Posterior vena cava (tissue), 2 donors: ENCODE data around the gene CACNA1C. TPM values are rescaled to one million over a fixed set of nuclear protein-coding genes. Genes with fewer than 3 reads are reported as not detected.
A peak's percentile ranks its signal among the peaks of the same experiment; 100 is the strongest.

Experiments used
- DNase-seq: peaks from one replicate; pipeline ENCODE4 v3.0.0-alpha.2; 2020; ENCODE audit warnings: low spot score
- intact Hi-C, 2 donors: fragments of 100-400 bp; cut with DNase I; formaldehyde crosslinking; loops; one replicate each; pipeline versions ENCODE4 v1.14.1 to v1.14.2; 2022 to 2023
- total RNA-seq, 2 donors: library from RNA; stranded (reverse); fragmentation: NEBNext Ultra II Directional; extraction: Animal tissue kit (Norgen Biotek cat#: 25700); gene quantifications; one replicate each; pipeline ENCODE4 v1.2.1, GENCODE V29; 2021
- donor health status: DM: yes; HTN: yes; CAD: no.
- donor health status: DM: yes; HTN: yes; CAD: no.

Gene CACNA1C
- total RNA-seq, 2 donors from 2014 or later: 71.3 to 71.8 TPM

DNA sequence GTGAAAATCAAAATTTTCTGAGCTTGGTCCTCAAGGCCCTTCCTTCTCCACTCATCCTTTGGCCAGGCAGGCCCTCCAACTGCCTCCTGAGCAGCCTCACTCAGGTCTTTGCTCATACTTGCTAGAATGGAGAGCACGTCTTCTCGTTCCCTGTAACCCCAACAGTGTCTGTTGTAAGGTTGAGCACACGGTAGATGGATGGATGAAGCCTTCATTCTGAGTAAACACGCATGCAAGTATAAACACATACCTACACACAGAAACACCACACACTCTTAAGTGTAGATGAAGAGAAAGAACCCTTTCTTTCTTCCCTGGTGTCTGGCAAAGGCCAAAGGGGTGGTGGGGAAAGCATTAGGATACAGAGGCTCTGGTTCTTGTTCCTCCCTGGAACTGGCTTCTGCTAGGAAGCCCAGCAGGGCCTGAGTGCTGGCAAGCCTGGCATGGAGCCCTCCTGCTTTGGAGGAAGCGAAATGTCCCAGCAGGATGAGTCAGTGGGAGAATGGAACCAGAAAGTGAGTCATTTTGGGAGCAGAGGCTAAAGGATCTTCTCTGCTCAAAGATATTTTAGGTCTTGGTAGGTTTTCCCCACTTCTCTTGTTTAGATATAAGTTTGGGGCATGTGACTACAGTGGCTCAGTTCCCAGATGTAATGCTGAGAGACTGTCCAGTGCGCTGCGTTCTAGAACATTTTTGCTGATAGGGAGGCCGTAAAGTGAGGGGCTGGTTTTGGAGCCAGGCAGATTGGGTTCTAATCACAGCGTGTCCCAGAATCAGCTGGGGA, 127.4 kb downstream of the CACNA1C start:
- intact Hi-C loops: loop anchor here in 1 of 2 donors (2.0 kb wide), 1 partner anchor 33 kb away; no protein-coding TSS in a partner anchor
- DNase-seq: peak; percentile 94

DNA sequence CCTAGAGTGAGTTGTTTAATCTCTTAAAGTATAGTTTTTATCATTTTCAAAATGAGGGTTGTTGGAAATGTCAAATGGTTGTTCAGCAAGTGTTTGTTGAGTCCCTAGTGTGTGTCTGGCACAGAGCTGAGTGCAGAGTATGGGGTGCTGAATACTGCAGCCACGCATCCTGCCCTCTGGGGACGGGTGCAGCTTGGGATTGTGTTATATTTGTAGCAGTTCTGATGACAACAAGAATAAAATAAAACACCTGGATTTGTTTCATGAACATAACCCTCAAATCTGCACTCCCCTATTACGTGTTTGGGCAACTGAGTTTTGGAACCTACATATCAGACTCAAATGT, 127.9 kb downstream of the CACNA1C start:
- intact Hi-C loops: loop anchor here in 1 of 2 donors (2.0 kb wide), 1 partner anchor 32 kb away; no protein-coding TSS in a partner anchor
- no peak for DNase-seq

DNA sequence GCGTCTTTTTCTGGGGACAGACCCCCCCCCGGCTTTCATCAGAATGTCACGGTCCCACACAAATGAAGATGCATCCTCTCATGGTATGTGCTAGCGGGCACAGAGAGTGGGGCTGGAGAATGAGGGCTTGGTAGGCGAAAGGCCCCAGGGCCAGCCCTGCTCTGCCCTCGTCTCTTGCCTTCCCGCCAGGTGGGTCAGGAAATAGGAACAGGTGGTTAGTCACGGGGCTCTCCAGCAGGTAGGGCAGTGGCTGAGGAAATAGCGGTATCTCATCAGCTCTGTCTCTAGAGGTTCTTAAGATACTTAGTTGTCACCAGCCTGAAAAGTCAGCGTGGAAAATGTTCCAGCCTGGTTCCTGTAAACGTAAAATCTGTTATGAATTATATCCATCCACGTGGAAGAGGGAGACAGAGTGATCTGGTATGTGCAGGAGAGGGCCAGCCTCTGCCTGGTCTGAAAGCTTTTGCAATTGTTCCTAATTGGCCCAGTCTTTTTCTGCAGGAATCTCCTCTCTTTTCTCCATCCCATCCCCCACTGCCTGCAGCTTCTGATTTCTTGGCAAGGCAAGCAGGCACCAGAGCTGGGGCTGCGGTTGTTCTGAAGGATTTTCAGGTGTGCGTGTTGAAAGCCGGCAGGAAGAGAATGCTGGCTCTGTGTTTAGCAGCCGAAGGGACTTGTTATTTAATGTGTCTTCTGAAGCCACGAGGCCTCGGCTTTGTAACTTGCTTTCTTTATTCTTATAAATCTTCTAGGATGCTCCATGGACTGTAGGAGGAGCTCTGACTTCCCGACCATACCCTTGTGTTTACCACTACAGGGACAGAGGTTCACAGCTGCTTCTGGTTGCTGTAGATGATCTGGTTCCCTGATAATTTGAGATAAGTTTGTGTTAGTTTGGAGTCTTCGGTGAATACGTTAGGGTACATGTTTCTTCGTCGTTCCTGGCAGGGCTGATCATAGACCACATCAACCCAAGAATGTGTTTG, 131.1 kb downstream of the CACNA1C start:
- no peak for DNase-seq
- intact Hi-C loops: no loop called here

DNA sequence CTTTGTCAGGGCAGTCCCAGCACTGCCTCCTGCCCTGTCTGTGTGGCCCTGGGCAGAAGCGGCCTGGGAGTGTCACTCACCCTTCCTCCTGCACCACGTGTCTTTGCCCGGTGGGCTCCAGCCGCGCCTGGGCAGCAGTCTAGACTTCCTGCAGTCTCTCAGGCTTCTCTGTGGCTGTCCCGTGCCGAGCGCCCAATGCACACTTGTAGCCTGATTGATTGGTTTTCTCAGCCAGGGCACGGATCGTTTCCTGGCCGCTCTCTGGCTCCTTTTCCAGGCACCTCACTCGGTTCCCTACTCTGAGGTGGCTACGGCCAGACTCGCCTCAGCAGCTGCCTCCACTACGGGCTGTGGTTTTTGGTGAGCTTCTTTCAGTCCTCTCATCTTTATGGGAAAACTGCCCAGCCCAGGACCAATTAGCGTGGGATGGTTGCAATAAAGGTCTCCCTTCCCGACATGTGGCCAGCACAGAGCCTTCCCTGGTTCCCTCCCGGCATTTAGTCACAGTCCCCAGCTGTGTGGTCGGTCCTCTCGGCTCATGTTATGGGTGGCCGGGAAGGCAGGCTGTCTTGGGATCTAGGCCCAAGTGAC, 133.1 kb downstream of the CACNA1C start:
- intact Hi-C loops: loop anchor here in 1 of 2 donors (1.0 to 2.0 kb wide), 2 partner anchors 25 to 27 kb away; no protein-coding TSS in a partner anchor
- DNase-seq: no peak

DNA sequence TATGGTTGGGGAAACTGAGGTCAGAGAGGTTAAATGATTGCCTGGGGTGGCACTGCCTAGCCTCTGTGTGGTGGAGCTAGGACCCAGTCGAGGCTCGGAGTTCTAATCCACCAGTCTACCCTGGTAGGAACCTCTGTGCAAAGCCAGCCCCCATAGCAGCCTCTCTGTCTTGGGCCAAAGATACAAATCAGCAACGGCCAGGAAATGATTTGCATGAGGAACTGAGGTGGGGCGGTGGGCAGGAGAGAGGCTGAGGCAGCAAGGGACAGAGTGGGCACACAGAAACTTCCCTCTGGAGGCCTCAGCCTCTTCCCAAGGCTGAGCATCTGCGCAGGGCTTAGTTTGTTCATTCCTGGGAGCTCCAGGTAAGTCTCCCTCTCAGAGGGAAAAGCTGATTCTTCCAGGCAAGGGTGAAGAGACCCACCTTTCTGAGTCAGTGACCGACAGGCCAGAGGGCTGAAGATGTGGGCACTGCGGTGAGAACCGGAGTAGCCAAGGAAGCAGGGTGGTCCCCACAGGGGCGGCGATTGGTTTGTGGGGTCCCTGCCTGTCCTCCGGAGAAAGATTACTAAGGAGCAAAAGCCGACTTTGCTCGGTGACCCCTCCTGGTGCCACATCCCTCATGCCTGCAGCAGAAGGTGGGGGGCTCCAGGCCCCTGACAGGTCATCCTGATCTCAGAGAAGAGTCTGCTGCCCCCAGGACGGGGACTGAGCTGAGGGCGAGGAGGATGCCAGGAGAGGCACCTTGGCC, 134.6 kb downstream of the CACNA1C start:
- intact Hi-C loops: loop anchor here in 1 of 2 donors (2.0 kb wide), 1 partner anchor 23 kb away; no protein-coding TSS in a partner anchor
- no peak for DNase-seq

DNA sequence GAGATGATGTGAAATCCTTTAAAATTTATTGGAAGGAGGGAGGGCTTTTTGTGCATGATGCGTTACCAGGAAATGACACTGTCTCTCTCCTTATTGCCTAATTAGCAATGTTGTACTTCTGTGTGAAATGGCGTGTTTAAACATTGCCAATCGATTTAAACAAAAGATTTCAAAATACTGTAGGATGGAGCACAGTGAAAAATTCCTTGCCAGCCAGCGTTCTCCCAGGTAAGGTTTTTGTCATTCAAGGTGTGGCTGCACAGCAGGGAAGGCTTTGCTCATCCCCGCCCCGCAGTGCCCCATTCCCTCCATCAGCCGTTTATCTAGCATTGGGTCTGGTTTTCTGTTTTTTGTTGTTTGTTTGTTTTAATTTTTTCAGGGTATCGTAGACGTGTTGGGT, 137.3 kb downstream of the CACNA1C start:
- intact Hi-C loops: no loop called here
- DNase-seq: no peak

DNA sequence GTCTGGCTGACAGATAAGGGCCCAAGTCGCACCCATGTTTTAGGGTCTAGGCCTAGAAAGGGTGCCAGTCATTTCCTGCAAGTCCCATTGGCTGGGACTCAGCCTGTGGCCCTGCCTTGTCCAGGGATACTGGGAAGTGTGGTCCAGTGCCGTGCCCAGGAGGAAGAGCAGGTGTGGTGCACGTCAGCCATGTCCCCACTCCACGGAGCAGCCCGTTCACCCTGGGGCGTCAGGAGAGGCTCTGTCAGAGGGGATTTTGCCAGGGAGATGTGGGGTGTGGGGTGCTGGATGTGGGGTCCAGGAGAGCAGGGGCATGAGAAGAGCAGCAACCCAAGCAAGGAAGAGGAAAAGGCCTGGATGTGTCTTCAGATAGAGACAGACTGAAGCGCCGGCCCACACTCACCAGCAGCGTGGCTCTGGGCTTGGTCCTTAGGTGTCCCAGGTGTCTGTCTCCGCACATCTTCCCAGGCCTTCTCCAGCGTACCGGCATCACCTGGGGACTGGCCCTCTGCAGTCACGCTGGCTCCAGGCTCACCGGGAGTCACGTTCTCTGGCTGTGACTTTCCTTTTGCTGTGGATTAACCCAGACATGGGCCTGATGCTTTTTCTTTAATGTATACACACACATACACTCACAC, 138.2 kb downstream of the CACNA1C start:
- intact Hi-C loops: no loop called here
- no peak for DNase-seq

DNA sequence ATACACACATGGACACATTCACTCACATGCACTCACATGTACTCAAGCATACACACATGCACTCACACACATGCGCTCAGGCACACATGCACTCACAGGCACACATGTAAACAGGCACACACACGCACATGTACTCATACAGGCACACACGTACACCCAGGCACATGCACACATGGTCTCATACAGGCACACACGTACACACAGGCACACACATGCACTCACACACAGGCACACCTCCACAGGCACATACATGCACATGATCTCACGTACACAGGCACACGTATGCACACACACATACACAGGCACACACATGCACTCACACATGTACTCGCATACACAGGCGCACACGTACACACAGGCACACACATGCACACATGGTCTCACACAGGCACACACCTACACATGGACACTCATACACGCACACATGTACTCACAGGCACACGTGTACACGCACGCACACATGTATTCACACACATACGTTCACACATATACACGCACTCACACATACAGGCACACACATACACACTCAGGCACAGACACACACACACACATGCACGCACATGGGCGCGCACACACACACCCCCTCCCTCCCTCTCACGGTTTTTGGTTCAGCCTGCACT, 138.9 kb downstream of the CACNA1C start:
- DNase-seq: no peak
- intact Hi-C loops: no loop called here

DNA sequence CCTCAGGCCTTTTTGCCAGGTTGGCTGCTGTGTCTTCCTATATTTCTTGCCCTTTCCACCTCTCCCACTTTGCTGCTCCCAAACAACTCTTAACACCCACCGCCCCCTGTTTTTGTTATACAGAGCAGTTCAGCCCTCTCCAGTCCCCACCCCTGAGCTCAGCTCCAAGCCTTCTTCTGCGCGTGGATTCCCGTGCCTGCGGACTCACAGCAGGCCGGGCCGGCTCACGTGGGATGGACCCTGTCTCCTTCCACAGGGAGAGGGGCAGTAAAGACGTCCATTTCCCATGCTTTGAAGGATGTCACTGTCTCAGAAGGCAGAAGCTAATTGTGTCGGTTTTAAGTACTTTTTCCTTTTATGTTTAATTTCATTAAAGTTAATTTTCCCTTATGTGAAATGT, 139.4 kb downstream of the CACNA1C start:
- intact Hi-C loops: no loop called here
- DNase-seq: no peak

DNA sequence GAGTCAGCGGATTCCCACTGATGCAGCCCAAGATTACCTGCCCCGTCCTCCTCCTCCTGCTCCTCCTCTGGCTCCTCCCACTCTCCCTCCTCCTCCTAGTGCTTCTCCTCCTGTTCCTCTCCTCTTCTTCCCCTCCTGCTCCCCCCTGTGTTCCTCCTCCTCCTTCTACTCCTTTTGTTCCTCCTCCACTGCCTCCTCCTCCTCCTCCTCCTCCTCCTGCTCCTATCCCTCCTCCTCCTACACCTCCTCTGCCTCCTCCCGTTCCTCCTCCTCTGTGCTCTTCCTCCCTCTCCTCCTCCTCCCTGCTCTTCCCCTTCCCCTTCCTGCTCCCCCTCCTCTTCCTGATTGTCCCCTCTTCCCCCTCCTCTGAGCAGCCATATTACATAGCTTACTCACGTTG, 141.3 kb downstream of the CACNA1C start:
- intact Hi-C loops: no loop called here
- DNase-seq: no peak

DNA sequence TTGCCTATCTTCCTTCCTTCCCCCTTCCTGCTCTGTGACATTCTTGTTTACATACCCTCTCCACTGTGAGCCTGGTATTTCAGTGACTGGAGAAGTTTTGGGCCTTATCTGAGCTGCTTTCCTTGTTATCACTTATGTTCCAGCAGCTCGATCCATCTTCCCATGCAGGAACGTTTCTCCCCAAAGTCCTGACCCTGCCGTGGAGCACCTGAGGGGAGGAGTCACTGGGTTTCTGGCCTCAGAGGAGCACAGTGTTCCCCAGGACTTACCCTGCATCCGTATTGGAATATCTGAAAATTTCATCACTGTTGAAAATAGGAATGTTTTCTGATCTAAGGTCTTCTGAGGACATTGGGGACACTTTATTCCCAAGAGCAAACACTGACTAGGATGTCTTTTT, 141.8 kb downstream of the CACNA1C start:
- no peak for DNase-seq
- intact Hi-C loops: no loop called here

DNA sequence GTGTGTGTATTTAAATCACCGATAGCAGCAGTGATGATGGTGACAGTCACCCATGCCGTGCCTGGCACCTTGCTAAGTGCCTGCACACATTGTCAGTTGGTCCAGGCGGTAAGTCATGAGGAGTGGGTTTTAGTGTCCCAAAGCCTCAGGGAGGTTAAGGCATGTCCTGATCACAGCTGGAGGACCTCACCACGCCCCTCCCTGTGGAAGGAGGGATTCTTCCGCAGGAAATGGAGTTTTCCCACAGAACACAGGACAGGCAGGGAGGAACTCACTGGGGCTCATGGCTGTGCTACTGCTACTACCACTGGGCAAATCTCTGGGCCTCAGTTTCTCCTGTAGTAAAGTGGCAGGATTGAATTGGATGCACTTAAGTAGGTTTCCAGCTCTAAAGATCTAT, 142.3 kb downstream of the CACNA1C start:
- DNase-seq: no peak
- intact Hi-C loops: no loop called here

DNA sequence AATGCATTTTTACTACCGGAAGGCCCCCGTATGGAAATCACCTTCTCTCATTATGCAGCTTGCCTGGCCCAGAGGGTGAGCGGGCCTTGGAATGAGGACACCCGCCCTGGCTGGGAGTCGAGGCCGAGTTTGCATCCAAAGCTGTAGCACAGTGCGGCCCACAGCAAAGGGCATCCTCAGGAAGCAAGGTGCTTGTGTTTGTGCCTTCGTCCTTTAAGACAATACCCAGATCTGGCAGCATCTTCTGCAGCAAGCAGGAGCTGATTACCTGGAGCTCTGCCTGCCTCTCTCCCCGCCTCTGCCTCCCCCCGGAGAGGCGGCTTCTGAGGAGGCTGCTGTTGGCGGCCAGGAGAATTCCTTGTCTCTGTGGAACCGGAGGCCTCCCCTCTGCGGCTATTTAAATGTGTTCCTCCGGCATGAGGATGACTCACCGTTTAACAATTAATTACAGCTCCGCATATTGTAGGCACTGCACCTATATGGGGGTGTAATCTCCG, 145.3 kb downstream of the CACNA1C start:
- intact Hi-C loops: no loop called here
- DNase-seq: no peak

DNA sequence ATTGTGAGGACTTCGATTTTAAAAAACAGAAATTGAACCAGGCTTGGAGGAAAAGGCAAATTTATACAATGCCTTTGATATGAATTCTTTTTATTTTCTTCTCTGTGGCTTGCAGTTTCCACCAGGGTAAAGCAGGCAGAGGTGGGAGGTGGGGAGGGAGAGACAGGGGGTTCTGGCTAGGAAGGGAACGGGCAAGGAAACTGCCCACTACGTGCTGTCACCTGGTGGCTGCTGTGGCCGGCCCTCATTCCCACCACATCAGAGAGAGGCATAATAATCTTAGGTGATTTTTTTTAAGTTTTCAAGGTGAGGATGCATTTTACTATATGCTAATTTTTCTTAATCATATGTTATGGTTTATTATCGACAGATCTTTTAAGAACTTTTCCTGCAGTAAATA, 145.8 kb downstream of the CACNA1C start:
- no peak for DNase-seq
- intact Hi-C loops: no loop called here

DNA sequence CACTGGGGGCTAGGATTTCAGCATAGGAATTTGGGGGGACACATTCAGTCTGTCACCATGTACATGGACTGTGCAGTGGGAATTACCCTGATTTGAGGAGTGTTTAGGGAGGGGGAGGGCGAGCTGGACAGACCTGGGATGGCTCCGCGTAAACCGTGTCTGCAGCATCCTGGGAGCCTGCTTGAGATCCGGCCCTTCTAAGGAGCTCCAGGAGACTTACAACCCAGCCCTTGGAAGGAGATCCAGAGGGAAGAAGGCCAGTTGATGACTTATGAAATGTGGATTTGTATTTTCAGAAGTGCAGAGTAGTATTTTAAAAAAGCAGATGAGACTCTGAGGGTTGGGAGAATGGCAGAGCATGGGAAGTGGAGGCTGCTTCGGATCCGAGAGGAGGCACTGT, 153.2 kb downstream of the CACNA1C start:
- intact Hi-C loops: loop anchor here in 1 of 2 donors (2.0 kb wide), 1 partner anchor 63 kb away; no protein-coding TSS in a partner anchor

DNA sequence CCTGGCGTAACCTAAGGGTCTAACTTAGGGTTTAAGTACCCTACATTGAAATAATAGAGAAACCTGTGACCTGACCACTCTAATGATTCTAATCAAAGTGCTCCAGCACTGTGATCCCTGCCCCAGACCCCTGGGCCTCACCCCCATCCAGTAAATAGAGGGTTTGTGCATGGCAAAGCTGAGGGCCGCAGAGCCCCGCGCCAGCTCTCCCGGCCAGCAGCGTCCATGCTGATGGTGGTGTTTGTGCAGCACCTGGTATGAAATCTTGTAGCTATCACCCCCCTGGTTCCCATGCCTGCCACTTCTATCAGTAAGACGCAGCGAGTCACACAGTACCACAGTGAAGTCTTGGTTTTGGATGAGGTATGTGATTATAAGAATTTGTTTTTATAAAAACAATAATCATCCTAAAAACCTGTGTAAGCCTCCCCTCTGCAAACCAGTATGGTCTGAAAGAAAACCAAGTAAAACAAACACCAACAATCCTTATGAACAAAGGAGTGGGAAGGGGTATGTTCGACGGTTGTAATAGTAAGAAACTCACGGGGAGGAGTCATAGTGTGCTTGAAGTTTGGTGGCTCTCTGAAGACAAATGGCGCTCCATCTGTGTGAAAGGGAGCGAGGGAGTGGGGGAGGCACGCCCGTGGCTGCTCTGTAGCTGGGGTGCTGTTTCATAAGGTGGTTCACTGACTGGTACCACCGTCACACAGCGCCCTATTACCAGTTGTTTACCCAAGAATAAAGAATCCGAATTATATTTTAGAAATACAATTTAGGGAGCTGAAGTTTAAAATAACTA, 156.2 kb downstream of the CACNA1C start:
- DNase-seq: no peak
- intact Hi-C loops: no loop called here

More for the DNA sequence above, 153.2 kb downstream of the CACNA1C start:
- DNase-seq: no peak

DNA sequence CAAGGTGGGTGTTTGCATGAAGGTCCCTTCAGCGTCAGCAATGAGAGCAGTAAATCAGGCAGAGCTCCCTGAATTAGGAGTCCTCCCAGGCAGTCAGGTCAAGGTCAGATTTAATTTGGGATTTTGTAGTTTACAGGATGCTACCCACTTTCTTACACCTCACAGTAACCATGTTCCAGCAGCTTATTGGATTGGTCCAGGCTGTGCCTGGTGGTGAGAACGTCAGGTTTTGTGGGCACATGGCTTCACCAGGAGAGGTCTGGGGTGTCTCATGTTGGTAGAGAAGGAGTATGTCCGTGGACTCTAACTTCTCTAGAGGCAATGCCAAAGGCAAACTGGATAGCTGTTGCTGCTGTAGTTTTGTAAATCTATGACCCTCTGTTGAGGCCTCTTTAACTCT, 158.3 kb downstream of the CACNA1C start:
- DNase-seq: no peak
- intact Hi-C loops: loop anchor here in 1 of 2 donors (2.0 kb wide), 1 partner anchor 24 kb away; no protein-coding TSS in a partner anchor
